Adrenal gland (tissue), 12 donors: ENCODE measurements around the gene NCKAP5. TPM values are rescaled to one million over a fixed set of nuclear protein-coding genes. Genes with fewer than 3 reads are reported as not detected.

Experiments
- DNase-seq, 7 donors: peaks; one replicate each; pipeline ENCODE4 v3.0.0-alpha.2; 2019 to 2020
- H3K27ac ChIP-seq, 5 donors: fragments of 200-600 bp; sonication (generic) in 4 of 5; 1 replicate in 3 of 5; 2 replicates in 2 of 5; pipeline versions ENCODE4 v1.5.1 to v1.8.0; 2016 to 2020; ENCODE audit warnings: mild to moderate bottlenecking in 1 of 5
- H3K27me3 ChIP-seq: fragments of 200-600 bp; 2 replicates; pipeline ENCODE4 v1.8.0; 2021
- H3K36me3 ChIP-seq, 2 donors: fragments of 200-600 bp; replicated peaks in 1 of 2; 1 replicate in 1 of 2; 2 replicates in 1 of 2; pipeline versions ENCODE4 v1.5.1 to v1.8.0; 2018 to 2022
- H3K4me1 ChIP-seq, 2 donors: fragments of 200-600 bp; replicated peaks in 1 of 2; 1 replicate in 1 of 2; 2 replicates in 1 of 2; pipeline versions ENCODE4 v1.5.1 to v1.8.0; 2018 to 2021
- H3K4me3 ChIP-seq, 4 donors: fragments of 200-600 bp; sonication (generic) in 3 of 4; one replicate each; pipeline ENCODE4 v1.5.1; 2016 to 2018
- H3K9me3 ChIP-seq, 3 donors: fragments of 200-600 bp; sonication (generic) in 1 of 3; replicated peaks in 1 of 3; 1 replicate in 2 of 3; 2 replicates in 1 of 3; pipeline versions ENCODE4 v1.5.1 to v1.8.0; 2016 to 2021
- POLR2A ChIP-seq, 2 donors: fragments of 450-650 bp; IDR thresholded peaks; one replicate each; pipeline ENCODE4 v1.6.1; 2017; ENCODE audit warnings: antibody characterized with exemption in 2 of 2, mild to moderate bottlenecking in 2 of 2, moderate library complexity in 1 of 2
- WGBS, 4 donors: extraction: QIAGEN DNeasy Blood & Tissue Kit in 2 of 4; methylation state at CpG; one replicate each; pipeline versions ENCODE4 v1.1.5 to v1.1.7; 2013 to 2017; 5-methylcytosine and 5-hydroxymethylcytosine counted together
- intact Hi-C, 2 donors: fragments of 100-400 bp; cut with DNase I; formaldehyde crosslinking; loops; one replicate each; pipeline versions ENCODE4 v1.14.1 to v1.15.0; 2022 to 2023
- polyA plus RNA-seq, 3 donors: library from polyadenylated mRNA; stranded (reverse); fragments of 200-250 nt in 2 of 3; fragments of 350-450 nt in 1 of 3; fragmentation: Illumina TruSeq in 1 of 3; extraction: RNeasy Lipid Tissue Mini Kit (QIAGEN cat#74804) in 1 of 3; gene quantifications; one replicate each; pipeline ENCODE4 v1.2.3, GENCODE V29; 2013 to 2014
- total RNA-seq, 9 donors: library from RNA; depleted of rRNA in 4 of 9; stranded (reverse); fragments of >200 nt in 4 of 9; fragments of 120-200 nt in 1 of 9; fragmentation: NEBNext Ultra II Directional in 1 of 9; extraction: Animal tissue kit (Norgen Biotek cat#: 25700) in 1 of 9; gene quantifications; one replicate each; pipeline versions ENCODE4 v1.1.0 to v1.2.4, GENCODE V29; 2013 to 2023
- TF ChIP-seq, protein P1 (sequence below), 6 experiments: fragments of 450-650 bp in 4 of 6; fragments of 200-600 bp in 2 of 6; sonication (generic) in 1 of 6; IDR thresholded peaks; 1 replicate in 5 of 6; 2 replicates in 1 of 6; pipeline versions ENCODE4 v1.5.1 to v1.8.0; 2016 to 2021; ENCODE audit warnings: antibody characterized with exemption in 6 of 6, mild to moderate bottlenecking in 2 of 6, moderate library complexity in 1 of 6
- donor health status: healthy with polysubstance abuse.
- donor health status: Bipolar disorder and iron deficiency.
- donor health status: DM: yes; HTN: yes; CAD: no.
- donor health status: DM: no; HTN: no; CAD: no.
- donor health status: DM: no; HTN: no; CAD: no.
- donor health status: DM: yes; HTN: yes; CAD: no.

The NCKAP5 gene
- total and polyA plus RNA-seq, 12 donors = 0.06 to 3.1 (median 1.1) TPM

DNA sequence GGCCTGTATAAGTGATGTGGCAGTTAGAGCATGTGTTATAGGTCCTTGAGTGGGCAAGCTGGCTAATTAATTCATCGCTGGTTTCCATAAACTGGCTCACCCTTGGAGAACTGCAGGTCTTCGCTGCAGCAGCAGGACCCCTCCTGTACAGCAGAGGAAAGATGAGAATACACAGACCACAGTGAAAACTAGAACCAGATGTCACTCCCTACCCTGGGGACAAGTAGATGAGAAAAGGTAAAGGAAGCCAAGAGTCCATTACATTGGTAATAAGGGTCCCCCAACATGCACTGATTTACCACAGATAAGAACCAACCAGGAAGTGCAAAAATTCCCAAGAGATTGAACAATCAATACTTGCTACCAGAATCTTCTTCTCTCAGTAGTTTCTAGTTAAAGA, 482.6 kb downstream of the NCKAP5 start:
- 90 to 95% (median 92%) methylated on average over 2 of the region's 2 CpGs for WGBS, 4 donors
- Histone ChIP-seq H3K27me3 (no peaks in the 10 kb centered on the region), H3K27ac (no peak overlapping the region), H3K36me3 (no peaks in the 10 kb centered on the region), H3K4me3 (no peak overlapping the region), H3K4me1 (no peaks in the 10 kb centered on the region), H3K9me3 (no peaks in the 10 kb centered on the region)
- no peak for DNase-seq
- TF ChIP-seq, protein P1, sequence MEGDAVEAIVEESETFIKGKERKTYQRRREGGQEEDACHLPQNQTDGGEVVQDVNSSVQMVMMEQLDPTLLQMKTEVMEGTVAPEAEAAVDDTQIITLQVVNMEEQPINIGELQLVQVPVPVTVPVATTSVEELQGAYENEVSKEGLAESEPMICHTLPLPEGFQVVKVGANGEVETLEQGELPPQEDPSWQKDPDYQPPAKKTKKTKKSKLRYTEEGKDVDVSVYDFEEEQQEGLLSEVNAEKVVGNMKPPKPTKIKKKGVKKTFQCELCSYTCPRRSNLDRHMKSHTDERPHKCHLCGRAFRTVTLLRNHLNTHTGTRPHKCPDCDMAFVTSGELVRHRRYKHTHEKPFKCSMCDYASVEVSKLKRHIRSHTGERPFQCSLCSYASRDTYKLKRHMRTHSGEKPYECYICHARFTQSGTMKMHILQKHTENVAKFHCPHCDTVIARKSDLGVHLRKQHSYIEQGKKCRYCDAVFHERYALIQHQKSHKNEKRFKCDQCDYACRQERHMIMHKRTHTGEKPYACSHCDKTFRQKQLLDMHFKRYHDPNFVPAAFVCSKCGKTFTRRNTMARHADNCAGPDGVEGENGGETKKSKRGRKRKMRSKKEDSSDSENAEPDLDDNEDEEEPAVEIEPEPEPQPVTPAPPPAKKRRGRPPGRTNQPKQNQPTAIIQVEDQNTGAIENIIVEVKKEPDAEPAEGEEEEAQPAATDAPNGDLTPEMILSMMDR (IDR thresholded peaks at IDR 0.05) = no peak
- no peak for TF ChIP-seq POLR2A (IDR thresholded peaks at IDR 0.05)
- intact Hi-C loops = no loop called here

DNA sequence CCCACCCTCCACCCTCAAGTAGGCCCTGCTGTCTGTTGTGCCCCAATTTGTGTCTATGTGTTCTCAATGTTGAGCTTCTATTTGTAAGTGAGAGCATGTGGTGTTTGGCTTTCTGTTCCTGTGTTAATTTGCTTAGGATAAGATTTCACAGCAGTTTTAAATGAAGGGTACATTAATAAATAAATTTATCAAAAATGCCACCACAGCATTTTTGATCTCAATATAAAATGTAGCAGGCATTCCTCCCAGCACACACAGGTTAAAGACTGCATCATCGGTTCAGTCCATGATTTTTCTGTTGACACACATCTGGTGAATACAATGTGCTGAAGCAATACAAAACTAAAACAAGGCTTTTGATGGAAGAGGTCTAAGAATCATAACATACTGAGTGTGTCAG, 486.2 kb downstream of the NCKAP5 start:
- Histone ChIP-seq H3K27me3 (no peaks in the 10 kb centered on the region), H3K36me3 (no peaks in the 10 kb centered on the region), H3K9me3 (no peaks in the 10 kb centered on the region), H3K4me3 (no peak overlapping the region), H3K4me1 (no peaks in the 10 kb centered on the region), H3K27ac (no peak overlapping the region)
- no peak for DNase-seq
- intact Hi-C loops = no loop called here
- no peak for TF ChIP-seq POLR2A (IDR thresholded peaks at IDR 0.05)
- TF ChIP-seq, protein P1 (IDR thresholded peaks at IDR 0.05) = no peak
- 89 to 100% (median 93%) methylated on average over 1 of the region's 1 CpG for WGBS, 4 donors

DNA sequence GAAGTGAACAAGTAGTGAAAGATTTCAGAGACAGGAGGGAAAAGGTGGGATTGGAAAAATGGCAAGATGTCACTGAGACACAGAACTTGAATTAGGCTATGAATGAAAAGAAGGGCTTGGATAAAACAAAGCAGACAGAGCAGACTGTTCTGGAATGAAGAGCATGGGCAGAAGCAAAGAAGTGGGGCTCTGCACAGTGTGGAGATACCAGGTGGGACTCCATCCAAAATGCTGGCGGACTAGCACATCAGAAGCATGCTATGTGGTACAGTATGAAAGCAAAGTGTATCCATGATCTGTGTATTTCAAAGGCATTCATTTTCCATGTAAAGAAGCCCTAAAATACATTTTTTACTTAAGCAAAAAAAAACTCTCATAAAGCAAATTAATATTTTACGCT, 487.4 kb downstream of the NCKAP5 start:
- 89 to 100% (median 93%) methylated on average over 2 of the region's 2 CpGs for WGBS, 4 donors

DNA sequence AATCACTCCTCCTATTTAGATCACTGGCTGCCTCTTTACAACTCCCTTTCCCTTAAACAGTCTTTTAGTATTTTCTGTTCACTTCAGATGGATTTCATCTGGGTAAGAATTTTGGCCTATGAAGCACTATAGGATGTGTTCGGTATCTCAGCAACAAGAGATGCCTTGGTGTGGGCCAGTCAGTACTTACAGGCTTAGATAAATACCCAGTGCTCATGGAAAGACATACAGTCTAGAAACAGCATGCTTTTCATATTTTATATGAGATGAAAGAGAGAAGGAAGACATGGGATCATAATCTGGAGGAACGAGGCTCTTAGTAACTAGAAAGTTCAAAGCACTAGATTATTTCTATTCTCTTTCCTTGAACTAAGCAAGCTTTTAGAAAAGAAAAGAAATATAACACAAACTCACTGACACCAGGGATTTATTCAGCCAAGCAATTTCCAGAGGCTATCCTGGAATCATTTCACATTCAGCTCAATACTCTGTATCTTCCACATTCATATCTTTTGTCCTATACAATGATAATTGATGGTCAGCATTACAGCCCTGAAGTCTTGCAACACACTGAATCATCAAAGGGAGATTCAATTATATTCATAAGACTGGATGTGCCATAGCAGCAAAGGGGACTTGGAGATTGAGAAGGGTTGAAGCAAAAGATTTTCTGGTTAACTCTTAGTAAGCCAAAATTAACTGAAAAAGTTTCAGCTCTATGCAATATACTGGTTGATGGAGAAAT, 489.4 kb downstream of the NCKAP5 start:
- Histone ChIP-seq H3K9me3 (no peaks in the 10 kb centered on the region), H3K4me1 (no peaks in the 10 kb centered on the region), H3K27me3 (no peaks in the 10 kb centered on the region), H3K27ac (no peak overlapping the region), H3K36me3 (no peaks in the 10 kb centered on the region), H3K4me3 (no peak overlapping the region)
- TF ChIP-seq, protein P1 (IDR thresholded peaks at IDR 0.05) = no peak
- TF ChIP-seq POLR2A (IDR thresholded peaks at IDR 0.05) = no peak
- 76 to 86% (median 83%) methylated on average over 2 of the region's 2 CpGs for WGBS, 4 donors
- DNase-seq = no peak
- intact Hi-C loops = no loop called here

More for the DNA sequence above, 487.4 kb downstream of the NCKAP5 start:
- Histone ChIP-seq H3K36me3 (no peaks in the 10 kb centered on the region), H3K9me3 (no peaks in the 10 kb centered on the region), H3K4me1 (no peaks in the 10 kb centered on the region), H3K4me3 (no peak overlapping the region), H3K27ac (no peak overlapping the region), H3K27me3 (no peaks in the 10 kb centered on the region)
- TF ChIP-seq, protein P1 (IDR thresholded peaks at IDR 0.05) = no peak
- TF ChIP-seq POLR2A (IDR thresholded peaks at IDR 0.05) = no peak
- intact Hi-C loops = no loop called here
- DNase-seq = no peak
